Activated T-helper 9 cell treated with anti-CD3 and anti-CD28 coated beads, Interleukin-2, amount 50 U/mL, for 16 hours (primary cell): ENCODE results near the gene ERLEC1.
"Not testable (repeated sequence)": the region's sequence is repeated elsewhere in the genome, so short reads cannot be mapped to it uniquely, and the experiment has no call there.

ENCODE experiments used
- DNase-seq: peaks from one replicate; pipeline ENCODE4 v3.0.0-alpha.2; 2020; ENCODE audit warnings: low read depth

Gene ERLEC1

DNA sequence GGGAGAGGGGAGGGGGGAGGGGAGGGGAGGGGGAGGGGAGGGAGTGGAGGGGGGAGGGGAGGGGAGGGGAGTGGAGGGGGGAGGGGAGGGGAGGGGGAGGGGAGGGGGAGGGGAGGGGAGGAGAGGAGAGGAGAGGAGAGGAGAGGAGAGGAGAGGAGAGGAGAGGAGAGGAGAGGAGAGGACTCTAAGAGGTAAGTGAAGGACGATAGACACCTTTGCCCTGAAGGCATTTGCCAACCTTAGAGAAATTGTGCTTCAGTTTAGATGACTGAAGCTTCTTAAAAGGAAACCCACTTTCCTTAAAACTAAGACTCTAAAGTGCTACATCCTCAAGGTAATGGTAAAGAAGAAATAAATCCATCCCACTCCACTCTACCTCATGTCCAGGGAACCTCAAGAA, 53.7 kb downstream of the ERLEC1 start:
- no peak for DNase-seq

- DNase-seq, result not testable (repeated sequence)
Measured at GRCh38 chr2:53841651-53842050, 54.8 kb downstream of the ERLEC1 start.

DNA sequence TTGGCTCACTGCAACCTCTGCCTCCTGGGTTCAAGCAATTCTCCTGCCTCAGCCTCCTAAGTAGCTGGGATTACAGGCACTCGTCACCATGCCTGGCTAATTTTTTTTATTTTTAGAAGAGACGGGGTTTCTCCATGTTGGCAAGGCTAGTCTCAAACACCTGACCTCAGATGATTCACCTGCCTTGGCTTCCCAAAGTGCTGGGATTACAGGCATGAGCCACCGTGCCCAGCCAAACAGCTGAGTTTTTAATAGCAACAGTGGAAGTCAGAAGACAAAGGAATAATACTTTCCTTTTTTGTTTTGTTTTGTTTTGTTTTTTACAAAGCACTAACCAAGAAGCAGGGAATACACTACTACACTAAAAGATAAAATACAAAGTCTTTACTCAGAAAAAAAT, 56.0 kb downstream of the ERLEC1 start:
- DNase-seq, result no peak

DNA sequence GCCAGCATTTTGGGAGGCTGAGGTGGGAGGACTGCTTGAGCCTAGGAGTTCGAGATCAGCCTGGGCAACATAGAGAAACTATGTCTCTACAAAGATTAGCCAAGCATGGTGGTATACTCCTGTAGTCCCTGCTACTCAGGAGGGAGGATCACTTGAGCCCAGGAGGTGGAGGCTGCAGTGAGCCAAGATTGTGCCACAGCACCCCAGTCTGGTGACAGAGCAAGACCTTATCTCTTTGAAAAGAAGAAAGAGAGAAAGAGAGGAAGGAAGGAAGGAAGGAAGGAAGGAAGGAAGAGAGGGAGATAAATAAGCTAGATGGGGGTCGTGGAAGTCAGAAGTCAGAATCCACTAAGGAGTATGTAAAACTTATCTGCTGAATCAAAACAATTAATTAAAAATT, 56.8 kb downstream of the ERLEC1 start:
- DNase-seq, result no peak

DNA sequence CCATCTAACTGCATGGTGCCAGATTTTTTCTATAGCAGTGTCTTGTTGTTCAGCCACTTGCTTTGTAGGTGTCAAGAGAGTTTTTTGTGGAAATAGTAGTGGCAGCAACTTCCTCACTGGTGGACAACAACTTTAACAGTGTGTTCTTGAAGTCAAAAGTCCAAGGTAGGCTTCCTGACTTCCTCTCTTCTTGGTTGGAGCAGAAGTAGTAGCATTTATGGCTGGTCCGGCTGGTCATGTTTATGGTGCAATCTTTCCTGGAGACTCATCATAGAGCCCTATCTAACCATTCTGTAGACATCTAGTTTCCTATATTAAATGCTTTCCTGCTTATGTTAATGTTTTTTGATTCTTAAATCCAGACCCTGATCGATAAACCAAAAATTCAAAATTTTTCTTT, 61.2 kb downstream of the ERLEC1 start:
- DNase-seq, result no peak

- DNase-seq, result not testable (repeated sequence)
Measured at GRCh38 chr2:53851052-53851757, 64.4 kb downstream of the ERLEC1 start.

DNA sequence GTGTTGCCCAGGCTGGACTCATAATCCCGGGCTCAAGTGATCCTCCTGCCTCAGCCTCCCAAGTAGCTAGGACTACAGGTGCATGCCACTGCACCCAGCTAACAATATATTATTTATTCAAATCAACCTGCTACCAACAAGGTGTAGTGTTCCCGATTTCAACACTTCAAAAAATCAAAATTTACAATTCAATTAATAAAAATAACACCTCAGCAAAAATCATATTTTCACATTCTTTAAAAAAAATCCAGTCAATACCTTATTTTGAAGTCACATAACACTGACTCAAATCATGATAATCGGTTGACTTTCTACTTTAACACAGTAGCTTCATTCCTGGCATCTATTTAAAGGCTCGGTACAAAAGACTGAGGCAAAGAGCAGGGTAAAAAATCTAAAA, 65.7 kb downstream of the ERLEC1 start:
- no peak for DNase-seq

DNA sequence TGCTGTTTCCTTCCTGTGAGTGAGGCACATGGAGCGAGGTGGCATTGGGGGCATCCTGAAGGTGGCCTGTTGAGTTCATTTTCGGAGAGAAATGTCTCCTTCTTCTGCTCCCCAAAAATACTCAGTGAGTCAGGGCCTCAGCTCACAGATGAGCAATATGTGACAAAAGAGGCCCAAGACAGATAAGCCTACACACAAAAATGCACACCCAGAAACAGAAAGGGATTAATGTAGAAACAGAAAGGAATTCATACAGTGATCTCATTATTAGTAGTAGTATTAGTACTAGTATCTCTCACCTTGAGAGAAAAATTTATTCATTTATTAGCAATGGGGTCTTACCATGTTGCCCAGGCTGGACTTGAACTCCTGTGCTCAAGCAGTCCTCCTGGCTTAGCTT, 67.8 kb downstream of the ERLEC1 start:
- no peak for DNase-seq

DNA sequence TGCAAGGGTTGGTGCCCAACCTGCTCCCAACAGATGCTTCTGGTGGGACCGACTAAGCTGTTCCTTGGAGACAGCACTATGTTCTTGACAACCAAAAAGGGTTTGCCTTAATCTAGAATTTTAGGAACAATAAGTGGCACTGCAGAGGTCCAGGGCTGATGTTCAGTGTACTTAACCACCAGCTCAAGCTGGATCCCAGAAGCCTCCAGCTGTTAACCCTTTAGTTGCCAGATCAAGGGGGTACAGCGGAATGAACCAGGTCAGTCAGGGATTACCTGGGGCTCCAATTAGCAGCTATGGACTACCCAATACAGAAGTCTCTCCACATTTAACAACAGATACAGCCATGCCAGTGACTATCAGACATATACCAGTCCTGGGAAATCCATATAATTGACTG, 69.4 kb downstream of the ERLEC1 start:
- DNase-seq, result no peak

DNA sequence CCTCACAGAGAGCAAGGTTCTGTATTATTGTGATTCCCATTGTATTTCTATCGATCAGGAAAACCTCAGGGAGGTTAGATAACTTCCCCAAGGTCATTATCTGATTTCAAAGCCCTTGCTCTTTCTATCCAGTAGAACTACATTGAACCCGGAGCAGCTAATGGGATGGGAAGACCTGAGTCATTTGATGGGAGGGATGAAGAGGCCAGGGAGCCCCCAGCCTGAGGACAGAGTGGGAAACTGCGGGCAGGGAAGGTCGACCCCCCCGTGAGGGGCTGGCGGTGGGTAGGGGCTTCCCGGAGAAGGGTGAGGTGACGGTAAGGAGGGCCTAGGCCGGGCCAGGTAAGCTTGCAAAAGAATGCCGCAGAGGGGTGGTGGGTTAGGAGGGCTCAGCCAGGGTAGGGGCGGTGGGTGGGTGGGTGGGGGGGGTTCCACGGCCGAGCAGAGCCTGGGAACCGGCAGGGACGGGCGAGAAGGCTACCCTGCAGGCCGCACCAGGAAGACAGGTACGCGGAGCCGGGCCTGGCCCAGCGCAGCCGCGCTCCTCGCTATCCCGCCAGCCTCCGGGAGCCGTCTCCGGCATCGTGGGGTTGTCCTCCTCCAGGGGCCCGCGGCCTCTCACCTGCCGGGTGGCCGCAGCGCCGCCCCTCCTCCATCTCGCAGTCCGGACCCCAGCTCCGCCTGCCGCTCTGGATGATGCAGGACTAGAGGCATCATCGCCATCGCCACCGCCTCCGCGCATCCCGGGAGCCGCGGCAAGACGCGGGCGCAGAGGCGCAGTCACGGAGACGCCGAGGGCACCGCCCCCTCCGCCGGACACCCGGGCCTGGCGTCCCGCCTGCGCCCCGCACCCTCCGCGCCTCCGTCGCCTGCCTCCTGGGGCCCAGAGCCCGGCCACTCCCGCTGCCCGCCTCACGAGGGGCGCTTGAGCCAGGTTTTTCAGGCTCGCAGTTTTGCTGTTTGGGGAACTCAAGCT, 72.7 kb downstream of the ERLEC1 start, which contains the start of gene GPR75:
GPR75 (minus strand) TSS at position 762 of the 976 bp plus-strand sequence. CDS start 5,211 bp downstream, outside the sequence.
- DNase-seq, result no peak

DNA sequence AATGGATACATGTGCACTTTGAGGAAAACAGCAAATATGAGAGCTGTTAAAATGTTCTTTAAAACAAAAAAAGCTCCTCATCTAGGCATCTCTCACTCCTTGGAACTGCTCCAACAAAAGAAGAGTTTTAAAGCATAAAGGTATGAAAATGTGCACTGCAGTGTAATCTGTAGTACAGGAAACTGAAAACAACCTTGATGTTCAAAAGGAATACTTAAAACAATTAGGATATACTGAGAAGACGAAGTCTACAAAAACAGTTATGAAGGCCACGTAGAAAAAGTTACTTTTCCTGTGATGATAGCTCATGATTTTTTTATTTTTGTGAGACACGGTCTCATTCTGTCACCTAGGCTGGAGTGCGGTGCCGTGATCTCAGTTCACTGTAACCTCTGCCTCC, 75.0 kb downstream of the ERLEC1 start:
- no peak for DNase-seq

- no peak for DNase-seq
Measured at GRCh38 chr2:53863538-53864227, 76.8 kb downstream of the ERLEC1 start.

DNA sequence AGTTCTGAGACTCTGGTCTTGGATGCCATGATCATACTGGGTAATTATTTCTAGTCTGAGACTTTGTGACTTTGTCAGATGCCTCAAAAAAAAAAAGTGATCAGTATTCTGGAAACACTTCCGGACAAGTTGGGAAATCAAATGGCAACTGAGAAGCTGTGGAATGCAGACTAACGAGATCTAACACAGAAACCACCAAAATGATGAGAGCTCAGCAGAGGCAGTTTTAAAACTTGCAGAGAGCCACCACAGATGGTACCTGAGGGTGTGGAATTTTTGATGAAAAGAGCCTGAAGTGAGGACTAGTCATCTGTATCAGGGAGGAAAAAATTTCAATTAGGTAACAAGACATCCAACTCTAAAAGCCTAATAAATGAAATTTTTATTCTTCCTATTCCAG, 78.4 kb downstream of the ERLEC1 start:
- no peak for DNase-seq

DNA sequence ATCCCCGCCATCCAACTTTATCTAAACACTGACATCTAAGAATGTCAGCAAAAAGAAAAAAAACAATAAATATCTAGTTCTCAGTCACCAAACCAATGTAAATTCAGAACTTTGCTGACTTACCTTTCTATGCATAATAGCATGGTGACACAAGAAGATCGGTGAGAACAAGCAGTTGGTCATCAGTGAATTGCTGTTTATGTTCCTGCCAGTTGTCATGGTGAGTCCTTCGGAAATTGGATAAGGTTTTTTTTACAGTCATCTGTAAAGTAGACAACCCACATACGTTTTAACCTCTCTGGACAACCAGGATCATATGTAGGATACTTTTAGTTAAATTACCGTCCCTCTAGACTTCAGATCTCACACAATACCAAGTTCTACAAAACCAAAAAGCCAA, 79.1 kb downstream of the ERLEC1 start:
- DNase-seq, result no peak

DNA sequence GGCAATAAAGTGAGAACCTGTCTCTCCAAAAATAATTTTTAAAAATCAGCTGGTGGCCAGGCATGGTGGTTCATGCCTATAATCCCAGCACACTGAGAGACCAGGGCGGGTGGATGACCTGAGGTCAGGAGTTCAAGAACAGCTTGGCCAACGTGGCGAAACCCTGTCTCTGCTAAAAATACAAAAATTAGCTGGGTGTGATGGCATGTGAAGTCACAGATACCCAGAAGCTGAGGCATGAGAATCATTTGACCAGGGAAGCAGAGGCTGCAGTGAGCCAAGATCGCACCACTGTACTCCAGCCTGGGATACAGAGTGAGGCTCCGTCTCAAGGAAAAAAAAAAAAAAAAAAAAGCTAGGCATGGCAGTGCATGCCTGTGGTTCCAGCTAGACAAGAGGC, 80.3 kb downstream of the ERLEC1 start:
- no peak for DNase-seq

GRCh38 chr2:53867773-53868172, 80.9 kb downstream of the ERLEC1 start:
- DNase-seq, result no peak
